Esophagus muscularis mucosa (tissue), 4 donors: ENCODE measurements around the gene BMPR1A. TPM values are rescaled to one million over a fixed set of nuclear protein-coding genes. Genes with fewer than 3 reads are reported as not detected.
"Not testable (repeated sequence)": the region's sequence is repeated elsewhere in the genome, so short reads cannot be mapped to it uniquely, and the experiment has no call there.

Experiments
- DNase-seq: peaks from one replicate; pipeline ENCODE4 v3.0.0-alpha.2; 2017; ENCODE audit errors: extremely low spot score
- H3K27ac ChIP-seq, 4 donors: fragments of 200-600 bp; sonication (generic); replicated peaks in 1 of 4; 1 replicate in 3 of 4; 2 replicates in 1 of 4; pipeline ENCODE4 v1.5.1; 2016 to 2019; ENCODE audit warnings: mild to moderate bottlenecking in 1 of 4
- H3K27me3 ChIP-seq, 4 donors: fragments of 200-600 bp; sonication (generic); one replicate each; pipeline versions ENCODE4 v1.5.1 to v1.6.0; 2016 to 2019
- H3K36me3 ChIP-seq, 4 donors: fragments of 200-600 bp; sonication (generic); one replicate each; pipeline ENCODE4 v1.5.1; 2016 to 2019
- H3K4me1 ChIP-seq, 4 donors: fragments of 200-600 bp; sonication (generic); one replicate each; pipeline ENCODE4 v1.5.1; 2016 to 2019
- H3K4me3 ChIP-seq, 4 donors: fragments of 200-600 bp; sonication (generic); 1 replicate in 2 of 4; 2 replicates in 2 of 4; pipeline ENCODE4 v1.5.1; 2016 to 2019; ENCODE audit warnings: mild to moderate bottlenecking in 4 of 4, moderate library complexity in 1 of 4
- H3K9me3 ChIP-seq, 4 donors: fragments of 200-600 bp; sonication (generic); 1 replicate in 3 of 4; 2 replicates in 1 of 4; pipeline ENCODE4 v1.5.1; 2016 to 2019
- CTCF ChIP-seq, 3 experiments: fragments of 200-600 bp in 2 of 3; fragments of 450-650 bp in 1 of 3; sonication (generic) in 2 of 3; IDR thresholded peaks; one replicate each; pipeline ENCODE4 v1.5.1; 2017 to 2019; ENCODE audit warnings: antibody characterized with exemption in 3 of 3, mild to moderate bottlenecking in 2 of 3, moderate library complexity in 1 of 3
- EP300 ChIP-seq: sonication (generic); formaldehyde crosslinking; IDR thresholded peaks from one replicate; pipeline ENCODE4 v1.6.1; 2017; ENCODE audit warnings: antibody characterized with exemption
- POLR2A ChIP-seq: fragments of 450-650 bp; IDR thresholded peaks from one replicate; pipeline ENCODE4 v1.6.1; 2017; ENCODE audit warnings: antibody characterized with exemption, moderate library complexity, mild to moderate bottlenecking, low read depth
- POLR2AphosphoS5 ChIP-seq, 2 donors: sonication (generic); formaldehyde crosslinking; IDR thresholded peaks; one replicate each; pipeline ENCODE4 v1.6.1; 2017; ENCODE audit warnings: antibody characterized with exemption in 2 of 2
- WGBS: methylation state at CpG from one replicate; pipeline ENCODE4 v1.1.5; 2018; 5-methylcytosine and 5-hydroxymethylcytosine counted together
- intact Hi-C: fragments of 100-400 bp; cut with DNase I; formaldehyde crosslinking; loops from one replicate; pipeline ENCODE4 v1.15.1; 2023
- total RNA-seq, 4 donors: library from RNA; depleted of rRNA; stranded (reverse); fragments of >200 nt; gene quantifications; one replicate each; pipeline versions ENCODE4 v1.1.0 to v1.2.1, GENCODE V29; 2016

BMPR1A gene
- total RNA-seq, 4 donors from 2014 or later, result 66.1 to 110 (median 90.5) TPM

- Histone ChIP-seq H3K4me3 (no peak overlapping the region), H3K27ac (no peak overlapping the region), H3K4me1 (peaks cover 24 to 41% (median 39%) of the 10 kb centered on the region in 4 donors), H3K27me3 (peaks cover 0 to 34% (median 0%) of the 10 kb centered on the region in 4 donors), H3K9me3 (no peaks in the 10 kb centered on the region), H3K36me3 (peaks cover 0 to 59% (median 8%) of the 10 kb centered on the region in 4 donors)
- no peak for DNase-seq
- TF ChIP-seq POLR2A, result no peak
- no peak for TF ChIP-seq POLR2AphosphoS5 (IDR thresholded peaks at IDR 0.05)
- TF ChIP-seq EP300, result no peak
- no peak for TF ChIP-seq CTCF (IDR thresholded peaks at IDR 0.05)
- intact Hi-C loops, result no loop called here
These were observed 188.1 kb downstream of the BMPR1A start for GRCh38 chr10:86944471-86944870.

DNA sequence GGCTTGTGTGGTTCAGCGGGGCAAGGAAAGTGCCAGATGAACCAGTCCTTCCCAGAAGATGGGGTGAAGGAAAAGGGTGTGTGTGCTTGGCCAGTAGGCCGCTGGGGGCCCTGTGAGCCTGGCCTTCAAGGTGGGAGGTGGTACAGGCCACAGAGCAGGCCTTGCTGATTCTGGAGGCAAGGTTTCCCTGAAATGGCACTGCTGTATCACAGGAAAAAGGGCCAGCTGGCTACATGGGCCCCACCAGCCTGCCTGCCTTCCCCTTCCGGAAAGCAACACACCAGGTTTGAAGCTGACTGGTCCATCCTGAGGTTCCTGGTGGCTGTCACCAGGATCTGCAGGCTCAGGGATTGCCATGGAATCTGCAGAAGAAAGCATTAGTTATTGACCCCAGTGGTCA lies 188.5 kb downstream of the BMPR1A start:
- Histone ChIP-seq H3K27me3 (peaks cover 0 to 34% (median 0%) of the 10 kb centered on the region in 4 donors), H3K9me3 (no peaks in the 10 kb centered on the region), H3K4me3 (no peak overlapping the region), H3K36me3 (peaks cover 0 to 59% (median 8%) of the 10 kb centered on the region in 4 donors), H3K27ac (no peak overlapping the region), H3K4me1 (peaks cover 24 to 37% (median 35%) of the 10 kb centered on the region in 4 donors)
- WGBS, result 92% methylated on average over 2 of the region's 3 CpGs
- intact Hi-C loops, result no loop called here
- TF ChIP-seq CTCF (IDR thresholded peaks at IDR 0.05) (no peak), EP300 (no peak), POLR2AphosphoS5 (IDR thresholded peaks at IDR 0.05) (no peak), POLR2A (no peak)
- no peak for DNase-seq

DNA sequence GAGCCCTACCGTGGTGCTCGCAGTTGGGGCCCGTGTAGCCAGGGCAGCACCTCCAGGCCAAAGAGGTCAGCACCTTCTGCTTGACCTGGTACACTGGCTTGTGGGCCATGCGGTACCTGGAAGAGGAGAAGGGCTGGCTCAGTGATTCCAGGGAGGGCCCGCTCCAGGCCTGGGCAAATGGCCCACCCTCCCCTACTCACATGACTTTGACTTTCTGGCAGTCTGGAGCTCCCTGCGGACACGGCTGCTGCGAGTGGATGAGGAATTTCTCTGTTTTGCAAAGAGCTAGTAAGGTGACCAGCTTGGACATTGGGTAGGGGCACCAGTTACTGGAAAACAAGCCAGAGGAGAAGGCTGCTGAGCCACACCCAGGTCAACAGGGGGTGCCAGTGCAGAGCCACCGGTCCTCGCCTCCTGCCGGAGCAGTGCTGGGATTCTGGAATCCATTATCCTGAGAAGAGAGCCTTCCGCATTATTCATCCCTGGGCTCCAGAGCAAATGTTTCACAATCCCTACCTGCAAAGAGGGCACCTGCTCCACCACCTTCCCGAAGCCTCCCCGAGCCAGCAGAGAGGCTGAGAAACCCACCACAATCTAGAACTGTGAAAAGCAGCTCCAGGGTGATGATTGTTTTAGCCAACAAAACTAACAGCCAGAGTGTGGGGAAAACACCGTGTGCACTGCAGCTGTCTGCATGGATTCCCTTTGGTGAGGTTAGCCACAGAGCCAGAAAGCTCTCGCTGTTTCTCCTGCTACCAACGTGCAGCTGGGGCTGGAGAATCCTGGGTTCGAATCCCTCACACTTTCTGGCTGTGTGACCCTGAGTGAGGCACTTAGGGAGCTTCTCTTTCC lies 189.2 kb downstream of the BMPR1A start:
- TF ChIP-seq EP300, result no peak
- peak in 2 of 3 experiments; percentile 11 to 17 for TF ChIP-seq CTCF (IDR thresholded peaks at IDR 0.05)
- TF ChIP-seq POLR2AphosphoS5 (IDR thresholded peaks at IDR 0.05), result peak in 1 of 2 donors; percentile 8
- H3K27ac ChIP-seq, result no peak overlapping the region
- no peak overlapping the region for H3K4me3 ChIP-seq
- intact Hi-C loops, result no loop called here
- peaks cover 31 to 37% (median 34%) of the 10 kb centered on the region in 4 donors for H3K4me1 ChIP-seq
- peaks cover 0 to 34% (median 0%) of the 10 kb centered on the region in 4 donors for H3K27me3 ChIP-seq
- H3K9me3 ChIP-seq, result no peaks in the 10 kb centered on the region
- peaks cover 0 to 58% (median 8%) of the 10 kb centered on the region in 4 donors for H3K36me3 ChIP-seq
- 65% methylated on average over 11 of the region's 18 CpGs for WGBS
- no peak for DNase-seq

DNA sequence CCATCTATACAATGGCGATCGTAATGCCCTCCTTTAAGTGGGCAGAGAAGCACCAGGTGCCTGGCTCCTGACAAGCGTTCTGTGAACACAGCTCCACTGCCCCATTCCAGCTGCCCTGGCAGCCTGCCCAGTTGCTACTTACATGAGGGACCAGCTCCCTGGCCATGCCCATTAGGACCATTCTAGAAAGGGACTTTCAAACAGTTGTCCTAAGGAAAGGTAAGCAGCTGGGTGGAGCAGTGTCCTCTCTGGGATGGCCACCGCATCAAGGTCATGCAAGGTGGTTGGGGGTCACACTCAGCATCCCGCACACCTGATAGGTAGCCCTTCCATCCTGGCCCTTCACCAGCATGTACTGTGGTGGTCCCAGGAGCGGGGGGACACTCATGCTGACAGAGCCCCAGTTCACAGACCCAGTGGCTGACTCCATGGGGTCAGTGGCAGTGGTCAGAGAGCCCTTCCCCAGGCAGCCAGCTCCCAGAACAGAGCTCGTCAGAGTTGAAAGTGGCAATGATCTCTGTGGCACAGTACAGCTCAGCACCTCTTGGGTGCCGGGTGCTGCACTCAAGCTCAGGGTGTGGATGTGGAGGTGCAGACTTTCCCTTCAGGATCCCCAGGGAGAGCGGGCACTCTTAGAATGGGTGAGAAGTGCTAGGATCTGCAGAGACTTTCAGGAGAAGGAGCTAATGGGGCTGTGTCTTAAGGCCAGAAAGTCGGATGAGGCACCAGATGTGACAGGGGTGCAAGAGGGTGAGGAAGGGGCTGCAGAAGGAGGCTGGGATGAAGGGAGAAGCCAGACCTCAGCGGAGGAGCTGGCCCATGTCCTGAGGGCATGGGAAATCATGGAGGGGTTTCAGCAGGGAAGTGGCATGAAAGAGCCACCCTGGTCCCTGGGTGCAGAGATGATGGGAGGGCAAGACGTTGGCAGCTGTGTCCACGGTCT lies 190.1 kb downstream of the BMPR1A start:
- DNase-seq, result no peak
- intact Hi-C loops, result no loop called here

DNA sequence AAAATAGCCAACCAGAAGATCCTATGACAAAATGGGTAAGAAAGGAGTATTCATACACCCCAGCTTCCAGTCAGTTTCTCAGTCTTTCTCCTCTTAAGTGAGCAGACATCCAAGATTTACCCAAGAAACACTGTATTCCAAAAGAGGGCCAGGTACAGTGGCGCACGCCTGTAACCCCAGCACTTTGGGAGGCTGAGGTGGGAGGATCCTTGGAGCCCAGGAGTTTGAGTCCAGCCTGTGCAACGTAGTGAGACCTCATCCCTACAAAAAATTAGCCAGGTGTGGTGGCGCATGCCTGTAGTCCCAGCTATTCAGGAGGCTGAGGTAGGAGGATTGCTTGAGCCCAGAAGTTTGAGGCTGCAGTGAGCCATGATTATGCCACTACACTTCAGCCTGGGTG lies 191.4 kb downstream of the BMPR1A start:
- intact Hi-C loops, H3K9me3 ChIP-seq, H3K4me3 ChIP-seq, H3K27ac ChIP-seq, DNase-seq: not testable (repeated sequence)
- Histone ChIP-seq H3K27me3 (peaks cover 0 to 30% (median 0%) of the 10 kb centered on the region in 4 donors), H3K36me3 (peaks cover 0 to 47% (median 7%) of the 10 kb centered on the region in 4 donors), H3K4me1 (peaks cover 22 to 30% (median 28%) of the 10 kb centered on the region in 4 donors)
- 89% methylated on average over 4 of the region's 4 CpGs for WGBS

More for the DNA sequence above, 190.1 kb downstream of the BMPR1A start:
- peaks cover 0 to 52% (median 8%) of the 10 kb centered on the region in 4 donors for H3K36me3 ChIP-seq
- 77% methylated on average over 13 of the region's 13 CpGs for WGBS
- H3K4me3 ChIP-seq, result no peak overlapping the region
- peaks cover 31 to 37% (median 34%) of the 10 kb centered on the region in 4 donors for H3K4me1 ChIP-seq
- H3K27ac ChIP-seq, result no peak overlapping the region
- no peaks in the 10 kb centered on the region for H3K9me3 ChIP-seq
- H3K27me3 ChIP-seq, result peaks cover 0 to 34% (median 0%) of the 10 kb centered on the region in 4 donors
- TF ChIP-seq POLR2AphosphoS5 (IDR thresholded peaks at IDR 0.05) (peak in 1 of 2 donors; percentile 8), CTCF (IDR thresholded peaks at IDR 0.05) (no peak)
